Measurements from ENCODE around the gene ABCB4.

- TF ChIP-seq CTCF (IDR thresholded peaks at IDR 0.05) (no peak), POLR2A (IDR thresholded peaks at IDR 0.05) (no peak)
Observed at GRCh38 chr7:87424075-87424474, 51.4 kb downstream of the ABCB4 start.

Measured in thyroid gland (tissue), 4 donors.